GM21529 (cell line): ENCODE results near the gene PRR20D.
"Not testable (repeated sequence)": the region's sequence is repeated elsewhere in the genome, so short reads cannot be mapped to it uniquely, and the experiment has no call there.

Experiments used
- ATAC-seq: cut with Tn5 transposase; IDR thresholded peaks from one replicate; pipeline ENCODE4 v1.9.1; 2021; ENCODE audit not compliant: unreplicated experiment

Gene PRR20D

GRCh38 chr13:57160332-57160731 is at the start of gene PRR20D:
Gene PRR20D, plus strand, starts transcription at chr13:57160632. Its CDS starts 387 bp downstream, at chr13:57161019.
- ATAC-seq: not testable (repeated sequence)

DNA sequence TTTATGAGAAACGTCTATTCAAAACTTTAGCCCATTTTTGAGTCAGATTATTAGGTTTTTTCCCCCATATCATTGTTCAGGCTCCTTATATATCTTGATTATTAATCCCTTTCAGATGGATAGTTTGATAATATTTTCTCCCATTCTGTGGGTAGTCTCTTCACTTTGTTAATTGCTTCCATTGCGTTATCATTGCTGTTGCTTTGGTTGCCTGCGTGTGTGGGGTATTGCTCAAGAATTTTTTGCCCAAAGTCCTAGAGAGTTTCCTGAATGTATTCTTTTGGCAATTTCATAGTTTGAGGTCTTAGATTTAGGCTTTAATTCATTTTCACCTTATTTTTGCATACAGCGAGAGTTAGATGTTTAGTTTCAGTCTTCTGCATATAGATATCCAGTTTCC is 45.5 kb upstream of the PRR20D start:
- no peak for ATAC-seq

DNA sequence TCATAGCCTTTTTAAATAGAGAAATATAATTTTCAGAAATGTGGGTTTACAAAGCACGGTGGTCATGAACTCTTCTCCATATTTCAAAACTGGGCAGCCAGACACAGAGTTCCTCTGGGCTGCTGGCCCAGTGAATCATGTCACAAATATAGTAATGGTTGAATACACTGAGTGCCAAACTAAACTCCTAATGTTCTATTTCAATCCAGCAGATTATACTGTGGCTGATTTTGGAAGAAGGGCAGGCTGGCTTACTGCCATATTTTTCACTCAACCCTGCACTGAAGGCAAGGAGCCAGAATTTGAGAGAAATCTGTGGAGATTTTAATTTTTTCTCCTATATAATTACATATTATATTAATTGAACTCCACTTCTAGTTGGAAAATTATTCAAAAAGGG is 36.8 kb upstream of the PRR20D start:
- ATAC-seq: no peak

GRCh38 chr13:57128909-57129308 is 31.5 kb upstream of the PRR20D start:
- ATAC-seq: no peak

DNA sequence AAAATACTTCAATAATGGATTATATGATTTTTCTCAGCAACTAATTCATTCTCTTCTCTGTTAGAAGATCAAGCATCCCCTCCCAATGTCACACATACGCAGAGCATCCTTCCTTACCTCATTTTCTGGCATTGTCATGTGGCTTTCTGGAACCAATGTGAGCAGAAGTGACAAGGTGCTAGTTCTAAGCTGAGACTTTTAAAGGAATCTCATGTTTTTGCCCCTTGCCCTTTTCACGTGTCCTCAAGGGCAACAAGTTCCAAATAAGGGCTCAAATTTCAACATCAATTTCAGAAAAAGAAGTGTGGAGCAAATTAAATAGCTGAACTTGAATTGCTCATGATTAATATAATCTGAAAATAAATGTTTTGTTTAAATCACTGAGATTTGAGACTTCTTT is 24.3 kb upstream of the PRR20D start:
- ATAC-seq: no peak

- ATAC-seq: no peak
These were observed 22.8 kb upstream of the PRR20D start for GRCh38 chr13:57137585-57137984.

DNA sequence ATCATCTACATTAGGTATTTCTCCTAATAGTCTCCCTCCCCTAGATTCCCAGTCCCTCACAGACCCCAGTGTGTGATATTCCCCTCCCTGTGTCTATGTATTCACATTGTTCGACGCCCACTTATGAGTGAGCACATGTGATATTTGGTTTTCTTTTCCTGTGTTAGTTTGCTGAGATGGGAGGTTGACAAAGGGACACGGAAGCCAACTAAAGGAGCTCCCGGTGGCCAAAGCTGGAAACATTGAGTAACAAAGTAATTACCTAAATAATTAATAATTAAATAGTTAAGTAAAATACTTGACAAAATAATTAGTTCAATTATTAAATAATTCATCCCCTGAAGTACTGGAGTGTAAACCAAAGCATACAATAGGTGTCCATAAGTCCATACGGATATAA is 21.4 kb upstream of the PRR20D start:
- no peak for ATAC-seq

- not testable (repeated sequence) for ATAC-seq
These were observed 20.7 kb upstream of the PRR20D start for GRCh38 chr13:57139781-57140180.

DNA sequence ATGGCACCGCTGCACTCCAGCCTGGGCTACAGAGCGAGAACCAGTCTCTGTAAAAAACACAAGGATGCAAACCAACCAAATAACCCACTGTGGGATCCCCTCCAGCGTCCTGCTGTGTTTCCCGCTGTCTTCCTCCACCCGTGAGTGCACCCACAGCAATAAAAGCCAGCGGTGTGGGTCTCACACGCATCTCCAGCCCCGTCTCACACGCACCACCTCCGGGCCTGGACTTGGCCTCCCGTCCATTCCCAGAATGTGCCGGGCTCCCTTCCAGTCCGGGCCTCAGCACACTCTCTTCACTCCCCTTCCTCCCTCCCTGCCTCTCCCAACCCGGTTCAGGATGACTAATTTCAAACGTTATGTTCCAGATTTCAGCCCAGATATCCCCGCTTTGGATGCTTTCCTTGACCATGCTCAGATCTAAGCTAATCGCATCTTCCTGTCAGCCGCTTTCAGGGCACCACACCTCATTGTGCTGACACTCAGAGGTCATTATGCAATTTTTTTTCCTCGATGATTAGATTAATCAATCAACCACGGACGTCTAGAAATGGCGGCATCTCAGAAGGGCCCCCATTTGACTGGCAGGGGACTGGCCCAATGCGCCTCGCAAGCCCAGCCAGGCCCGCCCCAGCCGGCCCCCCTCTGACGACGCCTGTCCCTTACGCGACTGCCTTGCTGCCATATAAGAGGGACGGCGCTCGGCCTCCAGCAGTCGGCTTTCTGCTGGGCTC is 20.0 kb upstream of the PRR20D start, which contains the start of gene PRR20A:
PRR20A (plus strand) TSS at position 684 of the 734 bp plus-strand sequence. CDS start 387 bp downstream, outside the sequence.
- not testable (repeated sequence) for ATAC-seq

- not testable (repeated sequence) for ATAC-seq
These were observed 13.2 kb upstream of the PRR20D start, which contains the start of gene PRR20B for GRCh38 chr13:57147188-57147587. Gene PRR20B, plus strand, starts transcription at chr13:57147488. Its CDS starts 387 bp downstream, at chr13:57147875.

- ATAC-seq: not testable (repeated sequence)
These were observed 12.3 kb upstream of the PRR20D start for GRCh38 chr13:57148106-57148505.

DNA sequence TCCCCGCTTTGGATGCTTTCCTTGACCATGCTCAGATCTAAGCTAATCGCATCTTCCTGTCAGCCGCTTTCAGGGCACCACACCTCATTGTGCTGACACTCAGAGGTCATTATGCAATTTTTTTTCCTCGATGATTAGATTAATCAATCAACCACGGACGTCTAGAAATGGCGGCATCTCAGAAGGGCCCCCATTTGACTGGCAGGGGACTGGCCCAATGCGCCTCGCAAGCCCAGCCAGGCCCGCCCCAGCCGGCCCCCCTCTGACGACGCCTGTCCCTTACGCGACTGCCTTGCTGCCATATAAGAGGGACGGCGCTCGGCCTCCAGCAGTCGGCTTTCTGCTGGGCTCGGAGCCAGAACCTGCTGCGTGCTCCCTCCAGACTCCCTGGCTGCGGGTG is 6.7 kb upstream of the PRR20D start, which contains the start of gene PRR20C:
PRR20C (plus strand) TSS at position 301 of the 400 bp plus-strand sequence. CDS start 387 bp downstream, outside the sequence.
- ATAC-seq: not testable (repeated sequence)

DNA sequence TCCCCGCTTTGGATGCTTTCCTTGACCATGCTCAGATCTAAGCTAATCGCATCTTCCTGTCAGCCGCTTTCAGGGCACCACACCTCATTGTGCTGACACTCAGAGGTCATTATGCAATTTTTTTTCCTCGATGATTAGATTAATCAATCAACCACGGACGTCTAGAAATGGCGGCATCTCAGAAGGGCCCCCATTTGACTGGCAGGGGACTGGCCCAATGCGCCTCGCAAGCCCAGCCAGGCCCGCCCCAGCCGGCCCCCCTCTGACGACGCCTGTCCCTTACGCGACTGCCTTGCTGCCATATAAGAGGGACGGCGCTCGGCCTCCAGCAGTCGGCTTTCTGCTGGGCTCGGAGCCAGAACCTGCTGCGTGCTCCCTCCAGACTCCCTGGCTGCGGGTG is 6.5 kb downstream of the PRR20D start, which contains the start of gene PRR20E:
PRR20E (plus strand) TSS at position 301 of the 400 bp plus-strand sequence. CDS start 387 bp downstream, outside the sequence.
- ATAC-seq: not testable (repeated sequence)

GRCh38 chr13:57191667-57192066 is 31.2 kb downstream of the PRR20D start:
- ATAC-seq: no peak

- no peak for ATAC-seq
These were observed 52.6 kb downstream of the PRR20D start for GRCh38 chr13:57212989-57213388.
